Tongue (tissue), 3 donors: Measurements from ENCODE around the gene CES4A. TPM values are rescaled to one million over a fixed set of nuclear protein-coding genes. Genes with fewer than 3 reads are reported as not detected.

Experiments used
- DNase-seq: peaks from one replicate; pipeline ENCODE4 v3.0.0-alpha.2; 2015
- small RNA-seq: library from RNA; depleted of rRNA; stranded (forward); fragments of <200 nt; gene quantifications from one replicate; pipeline ENCODE3, GENCODE V24; 2014; ENCODE audit warnings: low replicate concordance
- total RNA-seq: library from RNA; depleted of rRNA; stranded (reverse); fragments of >200 nt; gene quantifications from one replicate; pipeline ENCODE4 v1.2.3, GENCODE V29; 2014

The CES4A gene
- total RNA-seq, 1 donor from 2014 or later, result 5.2 TPM

DNA sequence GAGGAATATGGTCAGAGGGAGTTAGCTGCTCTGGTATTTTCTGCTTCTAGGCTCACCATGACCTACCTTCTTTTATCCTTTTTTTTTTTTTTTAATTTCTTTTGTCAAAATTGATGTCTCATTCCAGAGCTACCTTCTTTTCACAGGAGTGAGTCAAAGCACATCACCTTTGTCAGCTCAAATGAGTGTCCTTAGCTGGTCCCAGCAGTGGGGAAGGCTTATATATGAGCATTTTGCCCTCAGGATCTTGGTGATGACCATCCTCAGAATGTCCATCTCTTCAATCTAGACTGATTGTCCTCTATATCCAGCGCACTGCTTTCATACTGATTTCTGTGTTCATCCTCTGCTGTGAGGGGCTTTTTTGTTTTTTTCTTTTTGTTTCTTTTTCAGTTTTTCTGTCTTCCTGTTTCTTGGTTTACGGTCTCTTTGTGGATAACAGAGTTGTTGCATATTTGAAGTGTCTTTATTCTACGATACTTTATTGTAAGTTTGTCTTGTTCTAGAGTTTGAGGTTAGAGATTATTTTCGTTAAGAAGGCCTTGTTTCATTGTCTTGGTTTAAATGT is 65.5 kb downstream of the CES4A start:
- DNase-seq, result no peak

DNA sequence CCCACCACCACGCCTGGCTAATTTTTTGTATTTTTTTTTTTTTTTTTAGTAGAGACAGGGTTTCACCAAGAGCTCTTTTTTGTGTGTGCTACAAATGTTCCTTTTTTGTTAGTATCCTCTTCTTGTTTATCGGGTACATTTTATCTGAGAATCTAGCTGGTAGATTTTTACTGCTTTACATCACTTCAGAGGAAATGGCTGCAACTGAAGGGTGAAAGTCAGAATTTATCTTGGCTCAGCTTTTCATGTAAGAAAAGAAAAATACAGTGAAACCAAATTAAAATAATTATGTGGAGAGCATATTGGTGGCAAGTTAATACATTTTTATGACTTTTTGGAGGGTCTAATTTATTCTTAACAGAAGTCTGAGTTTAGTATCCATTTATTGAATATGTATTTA is 66.5 kb downstream of the CES4A start:
- DNase-seq, result no peak

- peak; percentile 31 for DNase-seq
Measured at GRCh38 chr16:67055712-67056487, 67.5 kb downstream of the CES4A start.

Small RNA genes within 50 kb of the gene (small RNA-seq; reads per million reads assigned to genes)
- not detected for gene RN7SL543P

Other genes with a start within 250 kb of the CES4A start
- gene DYNC1LI2, start 237.0 kb upstream of the CES4A start, total RNA-seq, result 143 TPM
- gene TERB1, start 187.0 kb upstream of the CES4A start, total RNA-seq, result 0.41 TPM
- gene NAE1, start 157.6 kb upstream of the CES4A start, total RNA-seq, result 51.1 TPM
- not detected for gene CA7, start 144.2 kb upstream of the CES4A start, total RNA-seq
- 11.0 TPM for gene PDP2, start 108.1 kb upstream of the CES4A start, total RNA-seq
- gene CDH16, start 69.7 kb upstream of the CES4A start, total RNA-seq, result 0.31 TPM
- gene RRAD, start 63.1 kb upstream of the CES4A start, total RNA-seq, result 23.3 TPM
- gene CIAO2B, start 54.2 kb upstream of the CES4A start, total RNA-seq, result 101 TPM
- 23.9 TPM for gene CES2, start 53.1 kb upstream of the CES4A start, total RNA-seq
- 1.8 TPM for gene CES3, start 27.3 kb upstream of the CES4A start, total RNA-seq
- gene CBFB, start 40.6 kb downstream of the CES4A start, total RNA-seq, result 52.6 TPM
- 16.3 TPM for gene PHAF1, start 121.4 kb downstream of the CES4A start, total RNA-seq
- gene B3GNT9, start 162.4 kb downstream of the CES4A start, total RNA-seq, result 25.2 TPM
- gene TRADD, start 171.3 kb downstream of the CES4A start, total RNA-seq, result 7.7 TPM
- 1.6 TPM for gene FBXL8, start 171.4 kb downstream of the CES4A start, total RNA-seq
- 3.8 TPM for gene HSF4, start 176.2 kb downstream of the CES4A start, total RNA-seq
- gene NOL3, start 181.9 kb downstream of the CES4A start, total RNA-seq, result 40.4 TPM
- gene MATCAP1, start 195.4 kb downstream of the CES4A start, total RNA-seq, result 14.1 TPM
- 3.6 TPM for gene EXOC3L1, start 201.5 kb downstream of the CES4A start, total RNA-seq
- gene E2F4, start 203.6 kb downstream of the CES4A start, total RNA-seq, result 38.9 TPM
- gene ELMO3, start 210.5 kb downstream of the CES4A start, total RNA-seq, result 4.0 TPM
- gene TMEM208, start 238.5 kb downstream of the CES4A start, total RNA-seq, result 19.7 TPM